Cardiac atrium fibroblast (primary cell): ENCODE results near the gene OR4D10. TPM values are rescaled to one million over a fixed set of nuclear protein-coding genes. Genes with fewer than 3 reads are reported as not detected.

Source experiments
- total RNA-seq: library from RNA; depleted of rRNA; stranded (reverse); fragments of >200 nt; gene quantifications from 2 replicates; pipeline ENCODE4 v1.2.3, GENCODE V29; 2015

Gene OR4D10
- total RNA-seq: not detected in 2 replicates

GRCh38 chr11:59473015-59473414, at the start of gene OR4D10:
TSS of gene OR4D10 (plus strand) at chr11:59473315. CDS start at chr11:59477430, 4,115 bp downstream.

GRCh38 chr11:59426361-59427067, 46.6 kb upstream of the OR4D10 start, which contains the start of gene OR5A2:
TSS of gene OR5A2 (minus strand) at chr11:59426413. CDS start at chr11:59422953, 3,460 bp downstream.

GRCh38 chr11:59436169-59436568, 36.9 kb upstream of the OR4D10 start, which contains the start of gene OR5A1:
TSS of gene OR5A1 (plus strand) at chr11:59436469. CDS start at chr11:59443169, 6,700 bp downstream.

GRCh38 chr11:59456661-59457060, 16.5 kb upstream of the OR4D10 start, which contains the start of gene OR4D6:
TSS of gene OR4D6 (plus strand) at chr11:59456961. CDS start at chr11:59456961, 0 bp downstream.

GRCh38 chr11:59503276-59503675, 30.2 kb downstream of the OR4D10 start, which contains the start of gene OR4D11:
TSS of gene OR4D11 (plus strand) at chr11:59503576. CDS start at chr11:59503576, 0 bp downstream.

GRCh38 chr11:59510941-59511589, 38.0 kb downstream of the OR4D10 start, which contains the start of gene OR4D9:
TSS of gene OR4D9 (plus strand) at chr11:59511539. CDS start at chr11:59514913, 3,374 bp downstream.

Other genes with a start within 250 kb of the OR4D10 start
- not detected in 2 replicates for gene OR5AN1, start 114.4 kb upstream of the OR4D10 start, total RNA-seq
- not detected in 2 replicates for gene OR5A2, start 46.9 kb upstream of the OR4D10 start, total RNA-seq
- gene OR5A1, start 36.8 kb upstream of the OR4D10 start, total RNA-seq: not detected in 2 replicates
- not detected in 2 replicates for gene OR4D6, start 16.4 kb upstream of the OR4D10 start, total RNA-seq
- not detected in 2 replicates for gene OR4D11, start 30.3 kb downstream of the OR4D10 start, total RNA-seq
- not detected in 2 replicates for gene OR4D9, start 38.2 kb downstream of the OR4D10 start, total RNA-seq
- 15.3 and 17.2 TPM in 2 replicates for gene OSBP, start 142.5 kb downstream of the OR4D10 start, total RNA-seq
- gene PATL1, start 195.7 kb downstream of the OR4D10 start, total RNA-seq: 7.9 and 11.2 TPM in 2 replicates
- gene OR10V1, start 240.5 kb downstream of the OR4D10 start, total RNA-seq: not detected in 2 replicates